NCI-H226 (cell line): Measurements from ENCODE around the gene UBE4A.
"Not testable (repeated sequence)": the region's sequence is repeated elsewhere in the genome, so short reads cannot be mapped to it uniquely, and the experiment has no call there.

Source experiments
- DNase-seq: peaks from one replicate; pipeline ENCODE4 v3.0.0-alpha.2; 2015

The UBE4A gene

GRCh38 chr11:118401880-118402590, 42.6 kb downstream of the UBE4A start:
- DNase-seq: peak; percentile 60

- not testable (repeated sequence) for DNase-seq
These were observed 43.2 kb downstream of the UBE4A start for GRCh38 chr11:118402594-118402993.

GRCh38 chr11:118406599-118407166, 47.3 kb downstream of the UBE4A start:
- no peak for DNase-seq

- DNase-seq: no peak
These were observed 50.8 kb downstream of the UBE4A start for GRCh38 chr11:118410055-118410745.

- no peak for DNase-seq
These were observed 52.1 kb downstream of the UBE4A start for GRCh38 chr11:118411530-118411929.

GRCh38 chr11:118412921-118413320, 53.5 kb downstream of the UBE4A start:
- DNase-seq: no peak

- DNase-seq: no peak
These were observed 55.8 kb downstream of the UBE4A start for GRCh38 chr11:118415062-118415738.

- DNase-seq: peak; percentile 94
These were observed 56.3 kb downstream of the UBE4A start for GRCh38 chr11:118415739-118416068.

GRCh38 chr11:118416900-118417299, 57.5 kb downstream of the UBE4A start:
- DNase-seq: not testable (repeated sequence)

- no peak for DNase-seq
These were observed 58.4 kb downstream of the UBE4A start for GRCh38 chr11:118417801-118418200.

GRCh38 chr11:118418766-118419165, 59.4 kb downstream of the UBE4A start:
- no peak for DNase-seq

GRCh38 chr11:118427707-118428106, 68.3 kb downstream of the UBE4A start:
- DNase-seq: no peak

GRCh38 chr11:118430956-118431355, 71.6 kb downstream of the UBE4A start:
- no peak for DNase-seq

- DNase-seq: no peak
These were observed 74.7 kb downstream of the UBE4A start for GRCh38 chr11:118434123-118434552.

- no peak for DNase-seq
These were observed 75.3 kb downstream of the UBE4A start for GRCh38 chr11:118434553-118435289.

- peak; percentile 24 for DNase-seq
These were observed 76.0 kb downstream of the UBE4A start for GRCh38 chr11:118435290-118435892.

GRCh38 chr11:118435893-118436624, 76.7 kb downstream of the UBE4A start, which contains the start of gene KMT2A:
Gene KMT2A (plus strand): TSS chr11:118436492. CDS start chr11:118436513, 21 bp downstream.
- DNase-seq: peak; percentile 94

GRCh38 chr11:118436639-118437207, 77.3 kb downstream of the UBE4A start:
- DNase-seq: peak; percentile 11

GRCh38 chr11:118437208-118438125, 78.1 kb downstream of the UBE4A start:
- DNase-seq: peak; percentile 65

GRCh38 chr11:118438314-118438931, 79.0 kb downstream of the UBE4A start:
- peak; percentile 78 for DNase-seq
